Psoas muscle (tissue), 8 donors: ENCODE results near the gene UVSSA. TPM values are rescaled to one million over a fixed set of nuclear protein-coding genes. Genes with fewer than 3 reads are reported as not detected.

Source experiments
- ATAC-seq, 4 donors: fragments of 200-7000 bp; cut with Tn5 transposase; one replicate each; pipeline ENCODE4 v1.9.1; 2020; ENCODE audit warnings: moderate library complexity in 3 of 4, mild to moderate bottlenecking in 2 of 4
- DNase-seq, 2 donors: peaks; one replicate each; pipeline ENCODE4 v3.0.0-alpha.2; 2020
- H3K27ac ChIP-seq: fragments of 200-600 bp; one replicate; pipeline ENCODE4 v1.8.0; 2022
- H3K27me3 ChIP-seq, 3 donors: fragments of 200-600 bp in 1 of 3; one replicate each; pipeline versions ENCODE4 v1.6.1 to v1.8.0; 2013 to 2022; ENCODE audit warnings: low read length in 2 of 3, mild to moderate bottlenecking in 2 of 3, moderate library complexity in 1 of 3; ENCODE audit not compliant: insufficient read depth in 3 of 3
- H3K36me3 ChIP-seq, 2 donors: fragments of 200-600 bp in 1 of 2; one replicate each; pipeline versions ENCODE4 v1.6.1 to v1.8.0; 2013 to 2022; ENCODE audit warnings: low read depth in 1 of 2, mild to moderate bottlenecking in 1 of 2, moderate library complexity in 1 of 2; ENCODE audit not compliant: insufficient read depth in 1 of 2
- H3K4me1 ChIP-seq: fragments of 200-600 bp; one replicate; pipeline ENCODE4 v1.8.0; 2022
- H3K4me3 ChIP-seq: fragments of 200-600 bp; one replicate; pipeline ENCODE4 v1.8.0; 2022; ENCODE audit warnings: mild to moderate bottlenecking
- H3K9me3 ChIP-seq: fragments of 200-600 bp; one replicate; pipeline ENCODE4 v1.8.0; 2022
- CTCF ChIP-seq: fragments of 200-600 bp; IDR thresholded peaks from one replicate; pipeline ENCODE4 v1.8.0; 2022; ENCODE audit warnings: antibody characterized with exemption
- WGBS, 3 donors: extraction: QIAGEN DNeasy Blood & Tissue Kit; methylation state at CpG; one replicate each; pipeline versions ENCODE4 v1.1.6 to v1.1.7; 2013; 5-methylcytosine and 5-hydroxymethylcytosine counted together
- intact Hi-C, 2 donors: fragments of 100-400 bp; cut with DNase I; formaldehyde crosslinking; loops; one replicate each; pipeline versions ENCODE4 v1.11.0 to v1.14.2; 2022
- polyA plus RNA-seq, 3 donors: library from polyadenylated mRNA; stranded (reverse); fragments of 200-250 nt; gene quantifications; one replicate each; pipeline ENCODE4 v1.2.3, GENCODE V29; 2013
- total RNA-seq, 4 donors: library from RNA; stranded (reverse); fragmentation: NEBNext Ultra II Directional in 2 of 4; extraction: Animal tissue kit (Norgen Biotek cat#: 25700) in 2 of 4; gene quantifications; one replicate each; pipeline versions ENCODE4 v1.2.1 to v1.2.4, GENCODE V29; 2021 to 2023
- donor health status: healthy with polysubstance abuse.
- donor health status: DM: no; HTN: no; CAD: no; lungs with moderate emphysema.
- donor health status: Bipolar disorder and iron deficiency.
- donor health status: healthy.
- donor health status: DM: yes; HTN: yes; CAD: no.
- donor health status: DM: no; HTN: no; CAD: no.
- donor health status: DM: no; HTN: no; CAD: no.
- donor health status: DM: yes; HTN: yes; CAD: no.

The UVSSA gene
- total and polyA plus RNA-seq, 7 donors: 1.9 to 9.4 (median 7.7) TPM

GRCh38 chr4:1356181-1356998 is 9.4 kb downstream of the UVSSA start:
- TF ChIP-seq CTCF: peak; percentile 85
- intact Hi-C loops: loop anchor here (2.0 to 10.0 kb wide), 4 partner anchors 156 to 276 kb away; no protein-coding TSS in a partner anchor
- DNase-seq: peak; percentile 64 to 80
- peak; percentile 43 to 71 (median 58) for ATAC-seq
- Histone ChIP-seq H3K4me1 (no peaks in the 10 kb centered on the region), H3K27ac (no peak overlapping the region), H3K27me3 (no peaks in the 10 kb centered on the region), H3K4me3 (no peak overlapping the region), H3K36me3 (peaks cover 0 to 38% of the 10 kb centered on the region in 2 donors), H3K9me3 (no peaks in the 10 kb centered on the region)
- WGBS, 3 donors: 46 to 54% (median 49%) methylated on average over 28 of the region's 28 CpGs

DNA sequence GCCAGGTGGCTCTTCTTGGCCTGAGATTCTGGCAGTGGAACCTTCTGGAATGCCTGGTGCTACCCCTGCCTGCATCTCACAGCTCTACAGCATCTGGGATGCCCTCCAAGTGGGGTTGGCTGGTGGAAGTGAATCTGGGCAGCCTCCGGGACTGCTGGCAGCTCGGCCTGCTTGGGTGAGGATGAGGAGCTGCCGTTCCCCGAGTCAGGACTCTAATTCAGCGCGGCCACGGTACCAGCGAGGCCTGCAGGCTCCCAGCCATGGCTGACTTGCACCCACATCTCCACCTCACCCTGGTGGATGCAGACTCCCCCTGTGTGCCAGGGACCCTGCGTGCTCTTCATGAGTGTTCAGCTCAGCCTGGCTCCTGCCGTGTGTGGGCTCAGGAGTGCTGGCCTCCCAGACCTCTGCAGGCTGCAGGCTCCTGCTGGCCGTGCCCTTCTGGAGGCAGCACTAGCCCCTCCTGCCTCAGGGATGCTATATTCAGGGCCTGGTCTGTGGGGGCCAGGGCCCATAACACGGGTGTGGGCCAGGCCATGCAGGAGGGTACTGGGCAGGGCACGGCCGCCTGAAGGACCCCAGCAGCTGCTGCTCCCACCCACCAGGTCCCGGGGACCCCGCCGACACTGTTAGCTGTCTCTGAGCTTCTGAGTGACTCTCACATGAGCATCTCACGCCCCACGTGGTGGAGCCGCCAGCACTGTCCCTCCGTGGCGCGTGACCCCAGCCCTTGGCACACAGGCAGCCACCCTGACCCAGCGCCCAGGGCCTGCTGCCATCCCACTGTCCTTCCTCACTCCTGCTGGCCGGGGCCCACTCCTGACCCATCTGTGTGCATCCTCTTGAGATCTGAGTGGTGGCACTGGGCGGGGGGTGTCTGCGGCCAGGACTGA is 10.6 kb downstream of the UVSSA start:
- ATAC-seq: no peak
- Histone ChIP-seq H3K36me3 (peaks cover 0 to 32% of the 10 kb centered on the region in 2 donors), H3K4me1 (no peaks in the 10 kb centered on the region), H3K27me3 (no peaks in the 10 kb centered on the region), H3K27ac (no peak overlapping the region), H3K9me3 (no peaks in the 10 kb centered on the region), H3K4me3 (no peak overlapping the region)
- no peak for DNase-seq
- 66 to 75% (median 74%) methylated on average over 26 to 27 of the region's 27 CpGs for WGBS, 3 donors
- TF ChIP-seq CTCF: no peak
- intact Hi-C loops: loop anchor here (2.0 to 10.0 kb wide), 4 partner anchors 155 to 275 kb away; no protein-coding TSS in a partner anchor

DNA sequence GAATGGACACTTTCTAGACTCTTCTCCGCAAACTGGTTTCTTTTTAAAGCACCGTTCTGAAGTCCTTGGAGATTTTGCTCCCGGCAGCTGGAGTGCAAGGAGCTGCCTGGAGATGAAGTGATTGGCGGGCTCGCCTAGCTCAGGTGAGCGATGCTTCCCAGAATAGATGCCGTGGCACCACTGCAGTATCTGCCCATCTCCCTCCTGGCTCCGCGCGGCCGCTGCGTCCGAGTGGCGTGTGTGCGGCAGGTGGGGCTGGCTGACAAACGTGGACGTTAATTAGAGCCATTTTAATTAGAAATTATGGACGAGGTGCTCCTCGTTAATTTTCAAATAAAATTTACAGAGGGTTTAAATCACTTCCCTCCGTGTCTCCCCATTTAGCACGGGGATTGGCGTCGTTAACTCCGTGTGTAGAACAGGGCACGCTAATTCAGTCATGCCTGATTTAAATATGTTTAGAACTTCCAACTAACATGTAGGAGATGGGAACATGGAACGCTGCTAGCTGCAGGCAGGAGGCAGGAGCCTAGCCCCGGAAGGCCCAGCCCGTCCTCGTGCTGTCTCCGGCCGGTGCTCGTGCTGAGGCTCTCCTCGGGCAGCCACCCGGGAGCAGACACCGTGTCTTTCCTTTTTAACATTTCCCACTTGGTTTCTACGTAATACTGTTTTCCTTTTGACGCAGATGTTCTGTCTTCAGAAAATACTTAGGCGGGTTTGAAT is 11.6 kb downstream of the UVSSA start:
- Histone ChIP-seq H3K9me3 (no peaks in the 10 kb centered on the region), H3K4me3 (no peak overlapping the region), H3K27me3 (no peaks in the 10 kb centered on the region), H3K4me1 (no peaks in the 10 kb centered on the region), H3K27ac (no peak overlapping the region), H3K36me3 (peaks cover 0 to 29% of the 10 kb centered on the region in 2 donors)
- DNase-seq: no peak
- ATAC-seq: no peak
- WGBS, 3 donors: 88 to 89% (median 88%) methylated on average over 38 of the region's 38 CpGs
- no peak for TF ChIP-seq CTCF
- intact Hi-C loops: loop anchor here (5.0 to 10.0 kb wide), 3 partner anchors 154 to 274 kb away; no protein-coding TSS in a partner anchor

- H3K27me3 ChIP-seq: no peaks in the 10 kb centered on the region
- WGBS, 3 donors: 86 to 94% (median 86%) methylated on average over 14 of the region's 14 CpGs
- intact Hi-C loops: loop anchor here (5.0 to 10.0 kb wide), 3 partner anchors 153 to 273 kb away; no protein-coding TSS in a partner anchor
- H3K36me3 ChIP-seq: peaks cover 0 to 29% of the 10 kb centered on the region in 2 donors
- DNase-seq (no peak), ATAC-seq (no peak)
- no peak overlapping the region for H3K4me3 ChIP-seq
- H3K9me3 ChIP-seq: no peaks in the 10 kb centered on the region
- no peak for TF ChIP-seq CTCF
- H3K27ac ChIP-seq: no peak overlapping the region
- H3K4me1 ChIP-seq: no peaks in the 10 kb centered on the region
Measured at GRCh38 chr4:1359144-1359501, 12.1 kb downstream of the UVSSA start.
